Measurements from ENCODE around the gene FCHSD2.

The FCHSD2 gene

DNA sequence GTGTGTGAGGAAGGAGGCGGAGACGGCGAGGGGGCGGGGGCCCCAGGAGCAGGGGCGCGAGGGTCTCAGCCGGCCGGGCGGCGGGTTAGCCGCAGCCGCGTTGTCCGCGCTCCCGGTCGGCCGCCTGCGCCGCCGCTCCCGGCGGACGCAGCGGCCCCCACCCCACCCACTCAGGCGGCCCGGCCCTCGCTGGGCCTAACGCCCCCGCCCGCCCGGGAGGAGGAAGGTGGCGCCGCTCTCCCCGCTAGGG is at the start of gene FCHSD2:
FCHSD2 (minus strand) TSS at position 191 of the 250 bp plus-strand sequence. CDS start 441 bp downstream, outside the sequence.
- no peak for DNase-seq (ENCODE audit: low read depth)

DNA sequence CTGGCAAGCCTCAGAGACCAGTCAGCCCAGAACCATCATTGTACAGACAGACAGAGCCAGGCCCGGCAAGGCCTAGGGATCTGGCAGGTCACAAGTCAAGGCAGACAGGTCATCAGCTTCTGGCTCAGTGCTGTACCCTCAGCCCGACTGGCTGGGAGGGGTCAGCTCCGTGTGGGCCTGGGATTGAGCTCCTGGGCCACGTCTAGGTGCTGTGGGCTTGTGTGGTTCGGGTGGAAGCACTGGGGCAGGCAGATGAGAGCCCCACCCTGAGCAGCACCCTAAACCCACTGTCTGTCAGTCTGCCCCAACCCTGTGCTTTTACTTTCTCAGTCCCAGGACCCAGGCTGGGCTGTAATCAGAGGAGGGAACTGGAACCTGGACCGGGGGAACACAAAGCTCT is 49.0 kb upstream of the FCHSD2 start:
- DNase-seq (ENCODE audit: low read depth): no peak

DNA sequence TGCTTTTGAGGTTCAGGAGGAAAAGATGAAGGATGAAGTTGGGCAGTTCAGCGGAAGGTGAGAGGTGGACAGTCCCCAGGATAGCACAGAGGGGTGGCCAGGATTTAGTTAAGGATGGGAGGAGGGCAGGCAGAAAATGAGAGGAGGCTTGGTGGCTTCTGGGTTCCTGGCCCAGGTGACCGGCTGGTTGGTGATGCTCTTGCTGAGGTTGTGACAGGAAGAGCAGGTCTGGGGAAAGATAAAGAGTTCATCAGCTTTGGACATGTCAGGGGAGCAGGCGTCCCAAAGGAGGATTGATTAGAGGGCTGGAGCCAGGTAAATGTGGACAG is 48.4 kb upstream of the FCHSD2 start:
- DNase-seq (ENCODE audit: low read depth): no peak

DNA sequence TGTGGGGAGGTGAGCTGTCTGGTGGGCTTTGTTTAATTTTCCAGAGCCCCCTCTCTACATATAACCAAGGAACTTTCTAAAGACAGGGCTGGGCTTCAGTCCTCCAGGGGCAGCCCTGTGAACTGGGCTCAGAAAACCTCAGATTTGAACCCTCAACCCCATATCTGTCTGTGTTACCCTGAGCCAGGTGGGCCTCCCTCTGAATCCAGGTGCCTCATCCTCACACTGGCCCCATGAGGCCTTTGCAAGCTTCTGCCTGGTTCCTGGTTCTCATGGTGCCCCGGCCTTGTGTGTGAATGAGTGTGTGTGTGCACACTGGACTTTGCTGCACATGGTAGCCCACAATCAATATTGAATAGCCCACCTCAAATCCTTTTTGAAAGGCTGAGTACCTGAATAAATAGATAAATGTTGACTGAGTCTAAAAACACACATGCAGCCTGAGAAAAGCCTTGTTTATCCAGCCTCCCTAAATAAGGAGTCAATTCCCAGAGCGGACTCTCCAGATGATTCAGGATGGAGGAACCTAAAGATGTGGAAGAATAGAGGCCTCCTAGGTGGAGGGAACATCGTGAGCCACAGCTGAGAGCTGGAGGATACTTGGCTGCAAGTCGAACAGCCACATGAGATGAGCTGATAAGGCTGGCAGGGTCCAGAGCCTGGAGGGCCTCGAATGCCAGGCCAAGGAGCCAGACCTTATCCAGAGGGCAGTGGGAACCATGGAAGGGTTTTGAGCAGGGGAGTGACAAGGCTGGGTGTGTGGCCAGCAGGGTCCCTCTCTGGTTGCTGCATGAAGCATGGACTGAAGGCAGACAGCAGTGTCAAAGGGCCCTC is 47.8 kb upstream of the FCHSD2 start:
- DNase-seq (ENCODE audit: low read depth): no peak

DNA sequence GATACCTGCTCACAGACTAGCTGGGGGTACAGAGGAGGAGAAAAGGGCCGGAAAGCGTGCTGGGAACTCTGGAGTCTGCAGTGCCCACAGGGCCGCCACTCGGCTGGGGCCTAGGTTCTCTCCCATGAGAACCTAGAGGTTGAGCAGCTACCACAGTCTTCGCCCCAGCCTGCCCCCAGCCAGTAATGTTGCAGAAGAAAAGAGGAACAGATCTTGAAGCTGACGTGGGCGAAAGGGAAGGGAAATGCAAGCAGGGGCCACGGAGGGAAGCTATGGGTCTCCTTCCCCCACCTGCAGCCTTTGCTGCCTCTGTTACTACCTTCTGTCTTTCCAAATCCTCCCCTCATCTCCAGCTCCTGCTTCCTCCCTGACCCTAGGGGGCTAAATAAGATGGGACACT is 47.2 kb upstream of the FCHSD2 start:
- DNase-seq (ENCODE audit: low read depth): no peak

DNA sequence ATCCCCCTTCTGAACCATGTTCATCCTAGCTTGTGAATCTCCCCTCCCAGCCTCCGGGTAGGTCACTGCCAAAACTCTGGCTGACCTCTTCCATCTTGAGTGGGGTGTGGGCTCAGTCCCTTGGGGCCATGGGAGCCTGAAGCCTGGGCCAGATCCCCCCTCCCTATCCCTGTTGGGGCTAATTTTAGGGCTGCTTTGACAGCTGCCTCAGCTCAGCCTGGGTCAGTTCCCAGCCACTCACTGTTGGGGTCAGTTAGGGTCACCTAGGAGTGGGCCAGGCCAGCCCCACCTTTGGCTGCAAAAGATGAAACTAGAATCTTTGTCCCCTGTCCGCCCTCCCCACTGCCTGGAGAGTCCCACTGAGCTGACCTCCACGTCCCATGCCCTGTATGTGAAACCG is 46.2 kb upstream of the FCHSD2 start:
- no peak for DNase-seq (ENCODE audit: low read depth)

DNA sequence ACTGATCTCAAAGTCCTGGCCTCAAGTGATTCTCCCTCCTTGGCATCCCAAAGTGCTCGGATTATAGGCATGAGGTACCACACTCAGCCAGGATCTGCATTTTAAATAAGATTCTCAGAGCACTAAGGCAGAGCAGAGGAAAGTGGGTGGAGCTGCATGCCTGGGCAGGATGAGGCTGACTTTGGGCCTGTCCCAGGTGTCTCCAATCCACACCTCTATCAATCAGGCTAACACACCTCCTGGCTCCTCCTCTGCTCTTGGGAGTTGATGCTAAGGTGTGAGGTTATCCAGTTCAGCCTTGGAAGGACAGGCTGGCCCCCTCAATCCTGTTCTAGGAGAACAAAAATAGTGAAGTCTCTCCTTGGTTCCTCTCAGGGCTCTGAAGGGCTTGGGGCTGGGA is 45.7 kb upstream of the FCHSD2 start:
- no peak for DNase-seq (ENCODE audit: low read depth)

DNA sequence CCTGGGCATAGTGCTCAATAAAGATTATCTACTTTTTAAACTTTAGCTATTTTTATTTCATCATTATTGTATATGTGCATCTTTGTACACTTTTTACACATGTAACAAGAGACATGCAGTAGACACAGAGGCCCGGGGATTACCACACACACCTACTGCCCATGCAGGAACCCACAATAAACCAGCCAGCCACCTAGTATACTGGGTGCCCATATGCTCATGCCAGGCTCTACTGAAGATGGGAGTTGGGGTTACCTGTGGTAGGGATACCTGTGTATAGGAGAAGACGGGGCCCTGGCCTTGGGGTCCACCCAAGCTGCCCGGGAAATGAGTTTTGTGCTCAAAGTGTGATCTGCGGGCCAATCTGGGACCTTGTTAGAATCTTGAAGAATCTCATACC is 44.8 kb upstream of the FCHSD2 start:
- DNase-seq (ENCODE audit: low read depth): no peak

DNA sequence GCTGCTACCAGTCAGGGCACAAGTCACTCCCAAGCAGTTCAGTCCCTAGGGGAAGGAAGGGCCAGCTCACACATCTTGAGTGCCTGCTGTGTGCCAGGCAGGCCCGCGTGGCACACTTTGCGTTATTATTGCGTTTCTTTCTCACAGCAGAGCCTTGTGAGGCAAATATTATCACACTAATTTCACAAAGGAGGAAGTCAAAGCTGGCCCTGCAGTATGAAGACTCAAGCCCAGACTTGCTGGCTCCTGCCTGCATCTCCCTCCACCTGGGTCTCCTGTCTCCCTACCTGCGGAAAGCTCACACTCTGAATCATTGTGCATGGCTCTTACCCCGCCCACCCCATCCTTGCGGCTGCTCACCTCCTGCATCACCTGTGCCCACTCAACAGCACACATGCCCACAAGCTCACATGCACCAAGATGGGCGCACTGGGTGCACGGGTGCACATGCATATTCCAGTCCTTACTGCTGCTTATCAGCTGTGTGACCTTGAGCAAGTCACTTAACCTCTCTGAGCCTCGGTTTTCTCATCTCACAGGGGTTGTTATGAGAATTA is 44.3 kb upstream of the FCHSD2 start:
- DNase-seq (ENCODE audit: low read depth): no peak

DNA sequence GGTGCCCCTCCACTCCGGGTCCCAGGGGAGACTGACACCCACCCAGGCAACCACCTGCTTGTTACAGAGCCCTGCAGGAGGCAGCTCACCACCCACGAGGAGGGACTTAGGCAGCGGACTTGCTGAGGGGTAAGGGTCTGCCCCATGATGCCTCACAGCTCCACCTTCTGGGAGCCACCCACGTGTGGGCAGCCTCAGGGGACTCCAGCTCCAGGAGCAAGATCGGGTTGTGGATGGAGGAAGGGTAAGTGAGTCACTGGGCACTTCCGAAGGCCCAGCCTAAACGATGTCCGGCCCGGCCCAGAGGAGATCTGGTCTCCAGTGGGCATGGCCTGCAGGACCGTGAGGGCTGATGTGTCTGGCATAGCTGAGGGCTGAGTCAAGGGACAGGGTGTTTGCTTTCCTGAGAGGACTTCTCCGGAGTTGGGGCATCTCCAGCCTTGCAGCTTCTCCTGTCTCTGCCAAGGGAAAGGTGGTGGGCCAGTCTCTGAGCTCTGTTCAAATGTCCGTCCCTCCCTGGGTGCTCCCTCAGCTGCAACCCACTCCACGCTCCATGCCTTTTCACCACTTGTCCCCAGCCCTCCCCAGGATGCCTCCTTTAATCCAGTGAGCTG is 43.7 kb upstream of the FCHSD2 start:
- no peak for DNase-seq (ENCODE audit: low read depth)

DNA sequence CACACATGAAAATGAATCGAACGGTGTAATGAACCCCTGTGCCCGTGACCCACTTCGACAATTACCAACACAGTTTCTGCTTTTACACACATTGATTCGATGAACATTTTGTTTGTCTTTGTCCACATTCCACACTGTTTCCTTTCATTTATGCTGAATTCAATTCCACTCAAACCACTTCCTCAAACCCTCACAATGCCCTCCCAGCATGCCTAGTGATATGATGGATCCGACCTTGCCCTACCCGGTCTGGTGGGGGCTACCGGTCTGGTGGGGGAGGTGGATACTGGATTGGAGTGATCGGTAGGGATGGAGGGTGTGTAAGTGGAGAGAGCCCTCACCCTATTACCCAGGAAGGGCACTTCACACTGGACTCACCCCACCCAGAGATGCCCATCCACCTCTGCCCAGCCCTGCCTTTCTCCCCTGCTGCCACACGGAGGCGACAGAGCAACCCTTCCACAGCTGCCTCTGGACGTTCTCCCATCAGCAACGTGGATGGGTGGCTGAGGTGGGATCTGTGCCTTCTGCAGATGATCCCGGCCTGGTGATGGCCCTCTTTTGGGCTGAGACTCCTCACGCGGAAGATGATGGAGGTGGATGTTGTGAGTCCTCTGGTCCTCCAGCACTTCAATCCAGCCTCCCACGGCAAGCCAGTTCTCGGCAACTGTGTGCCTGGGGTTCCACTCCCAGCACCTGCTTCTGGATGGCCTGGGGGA is 43.0 kb upstream of the FCHSD2 start:
- peak; percentile 15 for DNase-seq (ENCODE audit: low read depth)

DNA sequence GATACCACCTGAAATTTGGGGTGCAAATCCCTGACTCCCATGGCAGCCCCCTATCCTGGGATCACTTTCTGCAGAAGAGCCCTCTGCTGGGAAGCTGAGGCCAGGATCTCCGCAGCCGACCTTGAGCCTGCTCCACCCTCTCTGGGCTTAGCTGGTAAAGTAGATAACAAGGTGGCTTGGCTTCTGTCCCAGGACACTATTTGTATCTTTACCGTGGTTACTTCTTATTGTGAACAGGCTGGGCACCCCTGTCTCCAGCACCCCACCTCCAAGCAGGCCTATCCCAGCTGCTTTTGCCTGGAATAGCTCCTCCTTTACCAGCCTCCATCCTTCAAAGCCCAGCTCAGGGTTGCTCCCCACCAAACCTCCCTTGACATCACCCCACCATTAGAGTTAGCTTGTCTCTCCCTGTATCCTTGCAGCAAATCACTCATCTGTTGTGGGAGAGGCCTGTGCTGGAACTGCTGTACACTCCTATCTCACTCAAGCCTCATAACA is 40.8 kb upstream of the FCHSD2 start:
- no peak for DNase-seq (ENCODE audit: low read depth)

DNA sequence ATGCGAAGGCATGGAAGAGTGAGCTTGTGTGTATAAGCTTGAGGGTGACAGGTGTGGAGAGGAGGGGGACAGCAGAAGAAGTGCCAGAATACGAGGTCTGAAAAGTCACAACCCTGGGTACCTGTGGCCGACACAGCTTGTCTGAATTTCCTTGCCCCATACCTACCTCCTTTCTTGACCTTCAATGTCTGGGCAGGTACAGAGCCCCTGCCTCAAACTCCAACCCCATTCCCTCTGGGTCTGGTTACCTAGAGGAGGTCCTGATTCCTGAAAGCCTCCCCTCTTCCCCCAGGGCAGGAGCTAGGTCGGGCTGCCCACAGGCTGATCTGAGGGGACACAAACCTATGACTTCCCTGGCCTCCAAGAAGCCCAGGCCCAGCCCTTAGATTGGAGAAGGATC is 36.6 kb upstream of the FCHSD2 start:
- DNase-seq (ENCODE audit: low read depth): no peak

DNA sequence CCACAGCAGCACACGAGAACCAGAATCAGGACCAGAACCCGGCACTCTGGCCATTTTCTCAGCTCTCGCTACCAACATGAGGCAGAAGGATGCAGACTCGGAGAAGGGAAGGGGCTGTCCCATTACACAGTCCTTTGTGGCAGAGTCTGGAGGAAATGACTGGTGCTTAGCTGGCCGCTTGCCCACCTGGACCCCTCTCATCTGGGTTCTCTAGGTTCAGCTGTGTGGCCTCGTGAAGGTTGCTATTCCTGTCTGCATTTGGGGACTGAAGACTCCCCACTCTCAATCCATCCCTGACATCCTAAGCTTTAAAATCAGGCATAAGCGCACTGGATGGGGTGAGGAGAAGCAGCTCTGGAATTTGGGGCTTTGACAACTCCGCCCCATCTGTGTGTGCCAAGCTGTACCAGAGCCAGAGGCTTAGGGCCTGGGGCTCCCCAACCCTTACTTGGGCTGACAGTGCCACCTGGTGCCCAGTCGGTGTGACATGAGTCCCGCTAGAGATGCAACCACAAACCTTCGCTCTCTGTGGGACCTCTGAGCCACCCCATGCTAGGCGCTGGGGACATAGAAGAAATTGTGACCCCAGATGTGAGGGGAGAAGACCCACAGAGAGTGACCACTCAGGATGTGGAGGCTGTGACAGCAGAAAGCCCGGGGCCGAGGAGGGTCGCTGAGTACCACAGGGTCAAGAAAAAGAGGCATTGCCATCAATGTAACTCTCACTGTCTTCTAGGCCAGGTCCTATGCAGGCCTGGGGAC is 35.8 kb upstream of the FCHSD2 start:
- DNase-seq (ENCODE audit: low read depth): peak; percentile 69

DNA sequence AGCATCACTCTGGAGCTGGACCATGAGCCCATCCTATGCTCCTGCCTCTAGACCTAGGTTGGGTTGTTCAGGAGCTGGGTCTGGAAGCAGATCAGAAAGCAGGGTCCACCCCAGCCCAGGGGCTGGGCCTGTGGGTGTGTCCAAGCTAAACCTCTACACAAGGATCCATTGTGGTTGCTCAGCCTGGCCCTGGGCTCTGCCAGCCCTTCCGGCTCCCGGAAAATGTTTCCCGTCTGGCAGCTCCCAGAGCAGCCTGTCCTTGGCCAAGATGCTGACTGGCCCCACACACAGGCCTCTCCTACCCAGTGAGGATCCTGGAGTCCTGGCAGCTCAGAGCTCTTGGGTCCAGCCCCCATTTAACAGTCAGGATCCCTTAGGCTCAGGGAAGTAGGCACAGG is 35.3 kb upstream of the FCHSD2 start:
- DNase-seq (ENCODE audit: low read depth): no peak

DNA sequence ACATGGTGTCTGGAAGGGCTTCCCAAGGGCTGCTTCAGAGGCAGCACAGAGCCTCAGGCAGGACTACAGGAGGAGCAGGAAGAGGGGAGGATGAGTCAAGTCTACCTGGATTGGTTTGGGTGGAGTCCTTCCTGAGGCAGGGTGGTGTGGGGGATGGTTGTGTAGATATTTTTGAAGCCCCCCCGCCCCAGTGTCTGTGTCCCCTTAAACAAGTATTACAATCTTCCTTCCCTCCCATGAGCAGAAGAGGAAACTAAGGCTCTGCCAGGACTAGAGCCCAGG is 34.7 kb upstream of the FCHSD2 start:
- no peak for DNase-seq (ENCODE audit: low read depth)

DNA sequence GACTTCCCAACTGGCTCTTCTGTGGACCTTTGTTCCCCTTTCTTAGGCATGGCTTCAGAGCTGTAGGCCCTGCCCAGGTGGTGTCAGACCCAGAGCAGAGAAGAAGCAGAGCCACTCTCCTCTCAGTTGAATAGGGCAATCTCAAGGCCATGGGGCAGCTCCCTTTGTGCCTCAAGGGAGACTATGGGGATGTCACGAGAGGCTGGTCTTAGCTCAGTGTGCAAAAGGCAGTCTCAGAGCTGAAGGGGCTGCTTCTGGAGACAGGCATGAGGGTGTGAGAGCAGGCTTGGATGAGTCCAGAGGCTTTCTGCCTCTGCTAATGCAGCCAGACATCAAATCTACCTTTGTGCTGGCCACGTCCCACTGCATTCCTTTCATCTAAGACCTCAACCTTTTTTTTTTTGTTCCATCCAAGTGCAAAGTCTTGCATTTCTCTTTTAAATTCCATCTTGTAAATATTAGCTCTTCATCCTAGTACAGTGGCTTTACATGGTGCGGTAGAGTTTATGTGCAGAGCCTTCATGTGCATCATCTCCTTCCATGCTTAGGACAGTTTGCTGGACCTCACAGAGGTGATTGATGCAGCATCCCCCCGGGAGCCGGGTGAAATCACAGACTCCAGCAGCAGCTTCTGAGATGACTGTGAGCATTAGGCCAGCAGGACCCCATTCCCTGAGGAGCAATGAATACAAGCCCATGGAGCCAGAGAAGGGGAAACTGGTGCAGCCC is 34.2 kb upstream of the FCHSD2 start:
- no peak for DNase-seq (ENCODE audit: low read depth)

DNA sequence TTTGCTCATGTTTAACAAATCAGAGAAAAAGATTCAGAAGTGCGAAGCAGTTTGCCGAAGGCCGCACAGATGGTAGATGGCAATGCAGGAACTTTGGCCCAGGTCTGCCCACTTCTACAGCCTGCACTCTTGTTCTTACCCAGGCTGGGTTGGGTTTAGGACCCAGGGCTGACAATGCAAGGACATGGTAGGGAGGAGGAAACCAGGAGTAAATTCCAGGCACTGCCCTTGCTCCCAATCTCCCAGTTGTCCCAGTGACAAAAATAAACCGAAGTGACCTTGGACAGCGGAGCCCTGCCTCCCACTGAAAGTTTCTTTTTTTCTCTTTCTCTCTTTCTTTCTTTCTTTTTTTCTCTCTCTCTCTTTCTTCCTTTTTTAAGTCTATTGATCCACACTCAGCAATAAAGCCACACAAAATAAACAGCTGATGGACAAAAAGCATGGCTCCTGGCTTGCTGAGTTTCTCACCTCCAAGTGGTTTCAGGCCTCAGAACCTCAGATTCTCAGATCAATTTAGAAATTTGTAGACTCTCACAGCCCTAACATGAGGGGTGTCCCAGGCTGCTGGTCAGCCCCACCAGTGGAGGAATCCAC is 33.5 kb upstream of the FCHSD2 start:
- DNase-seq (ENCODE audit: low read depth): no peak

DNA sequence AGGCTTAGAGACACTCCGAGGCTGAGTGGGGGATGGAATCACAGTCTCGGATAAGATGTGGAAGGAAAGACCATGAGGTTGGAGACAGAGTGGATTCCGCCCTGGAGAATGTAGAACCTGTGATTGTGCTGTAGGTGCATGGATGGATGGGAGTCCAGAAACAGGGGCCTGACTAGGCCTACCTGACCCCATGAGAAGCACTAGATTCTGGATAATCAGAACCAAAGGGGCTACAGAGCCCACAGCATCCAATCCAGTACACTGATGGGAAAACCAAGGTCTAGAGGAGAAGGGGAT is 32.3 kb upstream of the FCHSD2 start:
- no peak for DNase-seq (ENCODE audit: low read depth)

DNA sequence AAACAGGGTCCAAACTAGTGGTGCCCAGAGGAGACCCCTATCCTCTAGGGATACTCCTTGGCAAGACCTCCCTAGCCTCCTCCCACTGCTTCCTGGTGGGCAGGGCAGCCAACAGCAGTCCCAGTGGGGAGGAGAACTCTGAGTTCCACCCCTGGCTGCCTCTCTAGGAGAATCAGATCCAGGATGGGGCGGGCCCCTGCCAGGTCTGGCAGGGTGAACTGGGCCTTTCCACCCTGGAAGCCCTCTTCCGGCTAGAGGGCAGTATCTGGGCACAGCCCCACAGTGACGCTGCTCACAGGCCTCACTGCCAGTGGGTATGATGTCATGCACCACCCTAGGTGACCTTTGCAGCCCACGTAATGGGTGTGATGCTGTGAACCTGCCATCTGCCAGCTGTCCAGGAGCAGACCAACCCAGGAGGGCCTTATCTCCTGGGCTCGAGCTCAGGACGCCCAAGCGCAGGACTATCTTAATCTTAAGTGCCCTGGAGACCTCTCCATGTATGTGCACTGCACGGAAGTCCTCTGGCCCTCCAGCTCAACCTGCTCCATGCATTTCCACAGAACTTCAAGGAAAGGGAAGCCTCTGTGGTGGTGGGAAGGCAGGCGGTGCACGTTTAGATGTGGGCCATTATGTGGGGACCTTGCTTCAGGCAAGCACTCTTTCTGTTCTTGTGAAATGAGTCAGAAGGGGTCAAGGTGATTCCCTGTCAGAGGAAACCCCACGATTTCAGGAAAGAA is 31.8 kb upstream of the FCHSD2 start:
- DNase-seq (ENCODE audit: low read depth): no peak
